ENCODE measurements around the gene ZFP91. TPM values are rescaled to one million over a fixed set of nuclear protein-coding genes. Genes with fewer than 3 reads are reported as not detected.

The ZFP91 gene
- total and polyA plus RNA-seq, 2 donors (not counting 3 experiments of a cell fraction or from before 2014, with no cell fraction given) = 20.2 to 52.0 TPM

DNA sequence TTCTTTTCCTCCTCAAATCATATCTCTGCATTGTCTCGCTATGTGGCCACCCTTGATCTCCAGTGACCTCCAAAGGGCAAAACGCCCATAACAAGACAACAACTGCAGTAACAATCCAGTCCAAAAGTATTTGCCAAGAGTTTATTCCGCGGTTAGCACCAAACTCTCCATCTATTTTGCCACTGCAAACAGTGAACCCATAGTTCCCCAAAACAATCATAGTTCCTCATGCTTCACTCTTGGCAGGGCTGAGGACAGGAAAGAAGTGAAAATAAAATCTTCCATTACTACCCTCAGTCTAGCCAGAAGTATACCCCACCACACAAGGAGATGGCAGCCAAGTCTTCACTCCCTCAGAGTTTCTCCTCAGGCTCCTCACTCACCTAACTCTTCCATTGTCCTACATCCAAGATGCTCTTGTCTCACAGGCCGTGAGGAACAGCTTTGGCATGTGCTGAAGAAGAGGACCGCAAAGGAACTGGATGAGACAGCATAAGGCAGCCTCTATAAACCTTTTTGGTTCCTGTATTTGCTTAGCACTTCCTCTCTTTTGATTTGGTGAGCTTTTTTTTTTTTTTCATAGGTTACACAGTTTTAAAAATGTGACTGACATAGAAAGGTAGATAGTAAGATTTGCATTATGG, 3.4 kb upstream of the ZFP91 start, which contains the start of gene LPXN:
LPXN (minus strand) TSS at position 480 of the 644 bp plus-strand sequence; CDS start at position 396, 84 bp downstream.
- dilution Hi-C loops (cut with MboI; ENCODE audit: extremely low pct_ligation_motif_present, low sequenced_read_pairs) = no loop called here

DNA sequence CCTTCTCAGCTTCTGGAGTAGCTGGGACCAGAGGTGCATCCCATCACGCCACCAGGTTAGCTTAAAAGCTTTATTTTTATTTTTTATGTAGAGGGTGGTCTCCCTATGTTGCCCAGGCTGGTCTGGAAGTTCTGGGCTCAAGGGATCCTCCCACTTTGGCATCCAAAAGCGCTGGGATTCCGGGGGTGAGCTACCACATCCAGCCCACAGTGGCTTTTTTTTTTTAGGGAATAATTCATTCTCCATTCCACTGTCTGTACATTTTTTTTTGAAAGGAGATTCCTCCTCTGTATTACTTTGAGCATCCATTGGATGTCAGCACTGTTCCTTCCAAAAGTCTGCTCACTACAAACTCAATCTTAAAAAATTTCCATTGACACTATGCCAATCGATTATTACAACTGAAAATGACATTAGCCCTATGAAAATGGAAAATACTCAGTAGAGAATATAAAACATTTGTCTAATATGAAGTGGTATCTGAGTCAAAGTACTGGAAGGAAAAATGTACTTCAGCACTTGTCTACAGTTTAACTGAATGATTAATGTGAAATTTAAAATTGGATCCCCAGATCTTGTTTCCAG, 1.9 kb upstream of the ZFP91 start:
- dilution Hi-C loops (cut with MboI; ENCODE audit: extremely low pct_ligation_motif_present, low sequenced_read_pairs) = no loop called here
- Histone ChIP-seq H2AFZ (ENCODE audit: low read depth, low read length) (no peak overlapping the region), H3K4me1 (ENCODE audit: control insufficient read depth, extremely low read depth, insufficient read depth, low read length) (peaks cover 55% of the 10 kb centered on the region)

More for the DNA sequence above, 3.4 kb upstream of the ZFP91 start, which contains the start of gene LPXN:
- Histone ChIP-seq H4K20me1 (replicated peaks; ENCODE audit: control insufficient read depth, extremely low read depth, insufficient read depth, low read length) (no peaks in the 10 kb centered on the region), H3K27me3 (ENCODE audit: control insufficient read depth in 2 of 2, insufficient read depth in 2 of 2, low read length in 2 of 2) (no peaks in the 10 kb centered on the region), H3K4me1 (ENCODE audit: control insufficient read depth, extremely low read depth, insufficient read depth, low read length) (peaks cover 50% of the 10 kb centered on the region), H3K4me2 (ENCODE audit: insufficient read depth, low read length) (peak within 1 kb of the TSS; percentile 78), H3K27ac (ENCODE audit: insufficient read depth, low read depth, low read length) (peak within 1 kb of the TSS; percentile 99), H3K9ac (replicated peaks; ENCODE audit: extremely low read depth, insufficient read depth, low read length) (peak within 1 kb of the TSS; percentile 100), H3K9me3 (replicated peaks; ENCODE audit: control insufficient read depth, insufficient read depth, low read length) (no peaks in the 10 kb centered on the region), H3K4me3 (replicated peaks in 1 of 3; ENCODE audit: insufficient read depth in 1 of 3, low read depth in 1 of 3, low read length in 3 of 3) (no peak within 1 kb of the TSS), H3K36me3 (ENCODE audit: control insufficient read depth in 2 of 2, extremely low read depth in 1 of 2, insufficient read depth in 2 of 2, low read length in 2 of 2) (no peaks in the 10 kb centered on the region), H2AFZ (ENCODE audit: low read depth, low read length) (peak within 1 kb of the TSS; percentile 71), H3K79me2 (ENCODE audit: control insufficient read depth, insufficient read depth, low read length) (peaks cover 10% of the 10 kb centered on the region), H3K9me1 (replicated peaks; ENCODE audit: control insufficient read depth, extremely low read depth, insufficient read depth, low read length) (no peaks in the 10 kb centered on the region)
- no TSS peak for BruUV-seq (replicated peaks)
- TF ChIP-seq EZH2 (IDR thresholded peaks at IDR 0.05; ENCODE audit: borderline replicate concordance, low read depth, low read length, severe bottlenecking) = no peak
- TF ChIP-seq POLR2A (IDR thresholded peaks at IDR 0.05; ENCODE audit: low read depth, low read length) = peak; percentile 31
- peak; percentile 18 for FAIRE-seq
- CTCF ChIA-PET = interaction anchor here (4.3 to 5.8 kb wide), 2 partner anchors 7 to 53 kb away, joined by 37 to 62 read pairs; no protein-coding TSS in a partner anchor
- intact Hi-C loops (cut with micrococcal nuclease) = loop anchor here (2.0 to 10.0 kb wide), 2 partner anchors 567 to 1261 kb away; partner anchors contain the start of gene FAM111A
- POLR2A ChIA-PET = no interaction called here
- peak; percentile 13 for DNase-seq (ENCODE audit: low read depth, low spot score)

More for the DNA sequence above, 1.9 kb upstream of the ZFP91 start:
- H3K9ac ChIP-seq (replicated peaks; ENCODE audit: extremely low read depth, insufficient read depth, low read length) = peak overlapping the region; percentile 100
- H3K4me3 ChIP-seq (replicated peaks in 1 of 3; ENCODE audit: insufficient read depth in 1 of 3, low read depth in 1 of 3, low read length in 3 of 3) = peak overlapping the region in 2 of 3 experiments; percentile 59 to 85
- BruUV-seq (replicated peaks) = no TSS peak
- H3K79me2 ChIP-seq (ENCODE audit: control insufficient read depth, insufficient read depth, low read length) = peaks cover 25% of the 10 kb centered on the region
- H3K36me3 ChIP-seq (ENCODE audit: control insufficient read depth in 2 of 2, extremely low read depth in 1 of 2, insufficient read depth in 2 of 2, low read length in 2 of 2) = no peaks in the 10 kb centered on the region
- TF ChIP-seq POLR2A (IDR thresholded peaks at IDR 0.05; ENCODE audit: low read depth, low read length) (no peak), CTCF (IDR thresholded peaks at IDR 0.05; ENCODE audit: extremely low read depth in 1 of 2, insufficient read depth in 1 of 2, low read depth in 1 of 2, low read length in 2 of 2) (peak; percentile 18 to 26)
- ChIA-PET CTCF (interaction anchor here (0.8 to 5.8 kb wide), 15 partner anchors 9 to 581 kb away, joined by 3 to 62 read pairs (median 4); no protein-coding TSS in a partner anchor), POLR2A (interaction anchor here (0.7 to 1.2 kb wide), 2 partner anchors 8 to 82 kb away, joined by 3 read pairs; no protein-coding TSS in a partner anchor)
- H3K27ac ChIP-seq (ENCODE audit: insufficient read depth, low read depth, low read length) = peak overlapping the region; percentile 99
- no peaks in the 10 kb centered on the region for H3K9me1 ChIP-seq (replicated peaks; ENCODE audit: control insufficient read depth, extremely low read depth, insufficient read depth, low read length)
- H4K20me1 ChIP-seq (replicated peaks; ENCODE audit: control insufficient read depth, extremely low read depth, insufficient read depth, low read length) = no peaks in the 10 kb centered on the region
- intact Hi-C loops (cut with micrococcal nuclease) = loop anchor here (1.0 to 10.0 kb wide), 3 partner anchors 98 to 1262 kb away; partner anchors contain the start of gene FAM111A
- no peaks in the 10 kb centered on the region for H3K27me3 ChIP-seq (ENCODE audit: control insufficient read depth in 2 of 2, insufficient read depth in 2 of 2, low read length in 2 of 2)
- FAIRE-seq = peak; percentile 31
- H3K4me2 ChIP-seq (ENCODE audit: insufficient read depth, low read length) = peak overlapping the region; percentile 78
- H3K9me3 ChIP-seq (replicated peaks; ENCODE audit: control insufficient read depth, insufficient read depth, low read length) = no peaks in the 10 kb centered on the region
- peak; percentile 53 for DNase-seq (ENCODE audit: low read depth, low spot score)

Data from endothelial cell of umbilical vein (primary cell).